Tibial nerve (tissue), 4 donors: ENCODE results near the gene FNDC3B. TPM values are rescaled to one million over a fixed set of nuclear protein-coding genes. Genes with fewer than 3 reads are reported as not detected.

Experiments used
- DNase-seq, 2 donors: peaks; one replicate each; pipeline ENCODE4 v3.0.0-alpha.2; 2019; ENCODE audit warnings: low spot score in 2 of 2
- H3K27ac ChIP-seq, 4 donors: fragments of 200-600 bp; sonication (generic) in 3 of 4; one replicate each; pipeline ENCODE4 v1.5.1; 2017 to 2019; ENCODE audit warnings: mild to moderate bottlenecking in 1 of 4
- H3K27me3 ChIP-seq, 2 donors: fragments of 200-600 bp; sonication (generic) in 1 of 2; one replicate each; pipeline versions ENCODE4 v1.5.1 to v1.6.0; 2017 to 2019
- H3K36me3 ChIP-seq, 3 donors: fragments of 200-600 bp; sonication (generic); one replicate each; pipeline ENCODE4 v1.5.1; 2018 to 2019
- H3K4me1 ChIP-seq, 4 donors: fragments of 200-600 bp; sonication (generic) in 3 of 4; one replicate each; pipeline ENCODE4 v1.5.1; 2017 to 2019
- H3K4me3 ChIP-seq, 4 donors: fragments of 200-600 bp; sonication (generic) in 3 of 4; one replicate each; pipeline ENCODE4 v1.5.1; 2017 to 2019; ENCODE audit warnings: mild to moderate bottlenecking in 1 of 4, moderate library complexity in 1 of 4
- H3K9me3 ChIP-seq, 4 donors: fragments of 200-600 bp; sonication (generic) in 3 of 4; one replicate each; pipeline ENCODE4 v1.5.1; 2017 to 2019
- EP300 ChIP-seq, 2 donors: sonication (generic); formaldehyde crosslinking; IDR thresholded peaks; one replicate each; pipeline ENCODE4 v1.6.1; 2017; ENCODE audit warnings: antibody characterized with exemption in 2 of 2, mild to moderate bottlenecking in 1 of 2
- POLR2A ChIP-seq, 2 donors: fragments of 450-650 bp; IDR thresholded peaks; one replicate each; pipeline ENCODE4 v1.6.1; 2017; ENCODE audit warnings: antibody characterized with exemption in 2 of 2, mild to moderate bottlenecking in 2 of 2, moderate library complexity in 2 of 2
- WGBS, 2 donors: methylation state at CpG; one replicate each; pipeline ENCODE4 v1.1.5; 2018; 5-methylcytosine and 5-hydroxymethylcytosine counted together
- total RNA-seq, 4 donors: library from RNA; depleted of rRNA; stranded (reverse); fragments of >200 nt; gene quantifications; one replicate each; pipeline ENCODE4 v1.1.0, GENCODE V29; 2016
- TF ChIP-seq, protein P1 (sequence below), 5 experiments: fragments of 200-600 bp in 3 of 5; fragments of 450-650 bp in 2 of 5; sonication (generic) in 3 of 5; IDR thresholded peaks; one replicate each; pipeline ENCODE4 v1.5.1; 2016 to 2019; ENCODE audit warnings: antibody characterized with exemption in 5 of 5, mild to moderate bottlenecking in 3 of 5, moderate library complexity in 2 of 5

The FNDC3B gene
- total RNA-seq, 4 donors from 2014 or later: 87.5 to 106 (median 95.7) TPM

DNA sequence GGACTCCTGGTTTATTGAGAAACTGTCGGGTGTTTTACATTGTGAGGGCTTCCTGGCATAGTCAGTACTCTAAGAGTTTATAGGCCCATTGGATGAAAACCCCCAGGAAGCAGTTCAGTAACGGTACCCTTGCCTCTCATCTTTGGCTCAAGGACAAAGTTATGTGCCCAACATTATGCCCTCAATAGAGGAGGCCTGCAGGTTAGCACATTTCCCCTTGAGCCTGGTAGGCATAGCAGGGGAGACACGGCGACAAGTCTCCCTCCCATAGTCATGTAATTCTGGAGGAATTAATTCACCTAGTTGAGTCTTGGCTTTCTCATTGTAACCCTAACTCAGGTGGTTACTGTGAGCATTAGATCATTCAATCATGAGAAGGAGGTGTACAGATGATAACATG is 348.4 kb downstream of the FNDC3B start:
- no peak for DNase-seq
- TF ChIP-seq POLR2A (IDR thresholded peaks at IDR 0.05): no peak
- TF ChIP-seq, protein P1, sequence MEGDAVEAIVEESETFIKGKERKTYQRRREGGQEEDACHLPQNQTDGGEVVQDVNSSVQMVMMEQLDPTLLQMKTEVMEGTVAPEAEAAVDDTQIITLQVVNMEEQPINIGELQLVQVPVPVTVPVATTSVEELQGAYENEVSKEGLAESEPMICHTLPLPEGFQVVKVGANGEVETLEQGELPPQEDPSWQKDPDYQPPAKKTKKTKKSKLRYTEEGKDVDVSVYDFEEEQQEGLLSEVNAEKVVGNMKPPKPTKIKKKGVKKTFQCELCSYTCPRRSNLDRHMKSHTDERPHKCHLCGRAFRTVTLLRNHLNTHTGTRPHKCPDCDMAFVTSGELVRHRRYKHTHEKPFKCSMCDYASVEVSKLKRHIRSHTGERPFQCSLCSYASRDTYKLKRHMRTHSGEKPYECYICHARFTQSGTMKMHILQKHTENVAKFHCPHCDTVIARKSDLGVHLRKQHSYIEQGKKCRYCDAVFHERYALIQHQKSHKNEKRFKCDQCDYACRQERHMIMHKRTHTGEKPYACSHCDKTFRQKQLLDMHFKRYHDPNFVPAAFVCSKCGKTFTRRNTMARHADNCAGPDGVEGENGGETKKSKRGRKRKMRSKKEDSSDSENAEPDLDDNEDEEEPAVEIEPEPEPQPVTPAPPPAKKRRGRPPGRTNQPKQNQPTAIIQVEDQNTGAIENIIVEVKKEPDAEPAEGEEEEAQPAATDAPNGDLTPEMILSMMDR (IDR thresholded peaks at IDR 0.05): no peak
- TF ChIP-seq EP300 (IDR thresholded peaks at IDR 0.05): no peak
- Histone ChIP-seq H3K36me3 (peaks cover 0 to 27% (median 0%) of the 10 kb centered on the region in 3 donors), H3K27me3 (no peaks in the 10 kb centered on the region), H3K4me1 (peaks cover 0 to 8% (median 4%) of the 10 kb centered on the region in 4 donors), H3K4me3 (no peak overlapping the region), H3K9me3 (no peaks in the 10 kb centered on the region), H3K27ac (no peak overlapping the region)
- 94 to 98% methylated on average over 4 of the region's 4 CpGs for WGBS, 2 donors

DNA sequence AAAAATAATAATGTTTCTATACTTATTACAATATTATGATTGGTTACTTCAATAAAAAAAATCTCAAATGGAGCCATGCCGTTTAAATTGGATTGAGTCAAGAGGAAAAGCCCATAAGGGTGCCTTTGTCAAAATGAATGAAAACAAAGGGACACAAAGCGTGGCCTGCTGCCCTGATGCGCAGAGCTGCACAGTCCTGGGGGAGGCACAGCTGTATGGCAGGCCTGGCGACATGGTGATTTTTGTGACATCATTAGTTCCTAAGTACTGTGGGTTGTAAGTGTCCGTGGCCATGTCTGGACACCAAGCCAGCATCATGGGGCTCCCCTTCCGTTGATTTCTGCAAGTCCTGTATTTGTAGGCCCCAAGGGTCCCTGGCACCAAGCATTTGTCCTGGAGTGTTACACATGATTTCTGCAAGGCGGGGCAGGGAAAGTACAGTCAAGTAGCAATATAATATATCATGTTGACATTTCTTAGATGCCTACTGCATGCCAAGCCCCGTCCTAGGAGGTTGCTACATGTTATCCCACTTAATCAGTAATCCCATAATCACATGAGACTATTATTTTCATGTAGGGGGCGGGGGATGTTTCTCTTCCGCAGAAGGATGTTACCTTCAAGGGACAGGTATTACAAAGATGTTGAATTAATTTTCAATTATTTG is 349.2 kb downstream of the FNDC3B start:
- H3K4me1 ChIP-seq: peaks cover 0 to 8% (median 4%) of the 10 kb centered on the region in 4 donors
- no peaks in the 10 kb centered on the region for H3K9me3 ChIP-seq
- H3K27me3 ChIP-seq: no peaks in the 10 kb centered on the region
- DNase-seq: no peak
- H3K4me3 ChIP-seq: no peak overlapping the region
- peaks cover 0 to 29% (median 0%) of the 10 kb centered on the region in 3 donors for H3K36me3 ChIP-seq
- WGBS, 2 donors: 76 to 77% methylated on average over 10 of the region's 10 CpGs
- no peak for TF ChIP-seq EP300 (IDR thresholded peaks at IDR 0.05)
- H3K27ac ChIP-seq: no peak overlapping the region

DNA sequence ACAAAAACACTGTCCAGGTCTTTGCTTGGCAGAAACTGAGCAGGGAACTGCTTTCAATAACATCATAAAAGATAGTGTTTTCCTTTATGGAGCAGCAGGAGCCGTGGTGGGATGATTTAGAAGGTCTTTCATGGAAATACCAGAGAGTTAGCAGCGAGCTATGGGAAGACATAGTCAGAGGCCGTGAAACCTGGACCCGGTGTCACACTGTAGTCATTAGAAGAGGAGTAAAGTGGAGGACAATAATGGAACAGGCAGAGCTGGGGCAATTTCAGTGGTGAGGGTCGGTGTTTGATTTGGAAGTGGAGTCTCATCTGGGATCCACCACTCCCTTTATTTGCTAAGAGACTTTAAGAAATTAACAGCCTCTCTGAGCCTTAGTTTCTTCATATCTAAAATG is 351.4 kb downstream of the FNDC3B start:
- H3K4me3 ChIP-seq: no peak overlapping the region
- H3K4me1 ChIP-seq: peaks cover 0 to 8% (median 4%) of the 10 kb centered on the region in 4 donors
- no peaks in the 10 kb centered on the region for H3K9me3 ChIP-seq
- H3K27ac ChIP-seq: no peak overlapping the region
- no peaks in the 10 kb centered on the region for H3K27me3 ChIP-seq
- TF ChIP-seq EP300 (IDR thresholded peaks at IDR 0.05) (no peak), POLR2A (IDR thresholded peaks at IDR 0.05) (no peak)
- TF ChIP-seq, protein P1 (IDR thresholded peaks at IDR 0.05): no peak
- H3K36me3 ChIP-seq: peaks cover 0 to 17% (median 0%) of the 10 kb centered on the region in 3 donors
- WGBS, 2 donors: 81 to 87% methylated on average over 5 of the region's 5 CpGs
- no peak for DNase-seq

DNA sequence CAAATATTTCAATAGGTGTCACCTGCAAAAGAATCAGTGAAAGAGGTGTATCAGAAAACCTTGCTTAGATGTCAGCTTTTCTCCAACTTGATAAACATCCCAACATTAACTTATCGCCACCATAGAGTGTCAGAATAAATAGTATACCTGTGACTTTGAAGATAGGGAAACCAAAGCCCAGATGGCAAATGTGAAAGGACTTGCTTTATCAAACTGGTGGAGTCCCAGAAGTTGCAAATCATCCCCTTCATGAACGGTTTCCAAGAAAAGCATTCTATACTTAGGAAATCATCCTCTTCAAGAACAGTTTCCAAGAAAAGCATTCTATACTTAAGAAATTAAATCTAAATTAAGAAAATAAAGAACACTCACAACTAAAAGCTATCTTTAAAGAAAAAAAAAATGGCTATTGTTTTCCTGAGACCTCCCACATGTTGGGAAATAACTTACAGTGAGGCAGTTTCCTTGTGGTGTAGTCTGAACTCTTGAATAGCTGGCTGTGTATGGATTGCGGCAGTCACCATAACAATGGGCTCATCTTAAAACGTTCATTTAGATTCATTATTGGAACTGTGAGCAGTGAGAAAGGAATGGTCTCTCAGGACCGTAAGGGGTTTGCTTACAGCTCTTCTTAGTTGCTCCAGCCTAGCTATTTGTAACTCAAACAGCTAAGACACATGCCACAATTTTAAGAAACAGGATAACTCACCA is 352.4 kb downstream of the FNDC3B start:
- Histone ChIP-seq H3K9me3 (no peaks in the 10 kb centered on the region), H3K27me3 (no peaks in the 10 kb centered on the region), H3K4me3 (no peak overlapping the region), H3K4me1 (peaks cover 0 to 8% (median 4%) of the 10 kb centered on the region in 4 donors), H3K27ac (peak overlapping the region in 1 of 4 donors; percentile 22), H3K36me3 (peaks cover 0 to 26% (median 0%) of the 10 kb centered on the region in 3 donors)
- DNase-seq: no peak
- 33 to 45% methylated on average over 5 of the region's 5 CpGs for WGBS, 2 donors
- TF ChIP-seq, protein P1 (IDR thresholded peaks at IDR 0.05): no peak
- TF ChIP-seq POLR2A (IDR thresholded peaks at IDR 0.05) (no peak), EP300 (IDR thresholded peaks at IDR 0.05) (no peak)

DNA sequence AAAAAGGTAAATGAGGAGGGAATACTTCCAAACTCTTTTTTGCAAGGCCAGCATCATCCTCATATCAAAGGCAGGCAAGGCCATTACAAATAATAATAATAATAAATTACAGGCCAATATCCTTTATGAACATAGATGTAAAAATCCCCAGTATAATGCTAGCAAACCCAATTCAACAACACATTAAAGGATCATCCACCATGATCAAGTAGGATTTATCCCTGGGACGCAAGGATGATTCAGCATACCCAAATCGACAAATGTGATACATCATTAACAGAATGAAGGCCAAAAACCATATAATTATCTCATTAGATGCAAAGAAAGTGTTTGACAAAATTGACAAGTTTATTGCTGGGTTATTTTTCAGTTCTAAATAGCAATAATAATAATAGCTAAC is 355.3 kb downstream of the FNDC3B start:
- Histone ChIP-seq H3K27me3 (no peaks in the 10 kb centered on the region), H3K4me1 (peaks cover 0 to 8% (median 4%) of the 10 kb centered on the region in 4 donors), H3K4me3 (no peak overlapping the region), H3K27ac (no peak overlapping the region), H3K36me3 (peaks cover 0 to 45% (median 0%) of the 10 kb centered on the region in 3 donors), H3K9me3 (no peaks in the 10 kb centered on the region)
- no peak for DNase-seq
- TF ChIP-seq, protein P1 (IDR thresholded peaks at IDR 0.05): no peak
- TF ChIP-seq POLR2A (IDR thresholded peaks at IDR 0.05): no peak
- no peak for TF ChIP-seq EP300 (IDR thresholded peaks at IDR 0.05)
- WGBS, 2 donors: 93 to 96% methylated on average over 2 of the region's 2 CpGs
